Measurements from ENCODE around the gene RALGPS1.

The RALGPS1 gene

GRCh38 chr9:127102788-127103187 is 188.2 kb downstream of the RALGPS1 start:
- TF ChIP-seq CTCF (IDR thresholded peaks at IDR 0.05; ENCODE audit: poor library complexity, severe bottlenecking), result no peak
- no peaks in the 10 kb centered on the region for H3K27me3 ChIP-seq (ENCODE audit: insufficient read depth, poor library complexity, severe bottlenecking)

GRCh38 chr9:127104581-127105311 is 190.2 kb downstream of the RALGPS1 start:
- H3K4me3 ChIP-seq (ENCODE audit: severe bottlenecking), result no peak overlapping the region
- ATAC-seq (ENCODE audit: low read depth) (no peak), DNase-seq (ENCODE audit: low spot score) (no peak)
- H3K36me3 ChIP-seq (ENCODE audit: low read depth), result no peaks in the 10 kb centered on the region
- H3K4me1 ChIP-seq (ENCODE audit: insufficient read depth, poor library complexity, severe bottlenecking), result no peaks in the 10 kb centered on the region
- no peak overlapping the region for H3K27ac ChIP-seq (ENCODE audit: poor library complexity, severe bottlenecking)
- no peaks in the 10 kb centered on the region for H3K27me3 ChIP-seq (ENCODE audit: insufficient read depth, poor library complexity, severe bottlenecking)
- H3K9me3 ChIP-seq (ENCODE audit: severe bottlenecking), result no peaks in the 10 kb centered on the region
- TF ChIP-seq CTCF (IDR thresholded peaks at IDR 0.05; ENCODE audit: poor library complexity, severe bottlenecking), result no peak

More at GRCh38 chr9:127102788-127103187, 188.2 kb downstream of the RALGPS1 start:
- H3K36me3 ChIP-seq (ENCODE audit: low read depth), result no peaks in the 10 kb centered on the region
- DNase-seq (ENCODE audit: low spot score) (no peak), ATAC-seq (ENCODE audit: low read depth) (no peak)
- no peak overlapping the region for H3K4me3 ChIP-seq (ENCODE audit: severe bottlenecking)
- H3K9me3 ChIP-seq (ENCODE audit: severe bottlenecking), result no peaks in the 10 kb centered on the region
- no peaks in the 10 kb centered on the region for H3K4me1 ChIP-seq (ENCODE audit: insufficient read depth, poor library complexity, severe bottlenecking)
- no peak overlapping the region for H3K27ac ChIP-seq (ENCODE audit: poor library complexity, severe bottlenecking)

- Histone ChIP-seq H3K36me3 (ENCODE audit: low read depth) (no peaks in the 10 kb centered on the region), H3K4me3 (ENCODE audit: severe bottlenecking) (no peak overlapping the region), H3K27ac (ENCODE audit: poor library complexity, severe bottlenecking) (no peak overlapping the region), H3K4me1 (ENCODE audit: insufficient read depth, poor library complexity, severe bottlenecking) (no peaks in the 10 kb centered on the region), H3K9me3 (ENCODE audit: severe bottlenecking) (no peaks in the 10 kb centered on the region), H3K27me3 (ENCODE audit: insufficient read depth, poor library complexity, severe bottlenecking) (no peaks in the 10 kb centered on the region)
- no peak for TF ChIP-seq CTCF (IDR thresholded peaks at IDR 0.05; ENCODE audit: poor library complexity, severe bottlenecking)
- ATAC-seq (ENCODE audit: low read depth) (no peak), DNase-seq (ENCODE audit: low spot score) (no peak)
Measured at GRCh38 chr9:127105805-127106465, 191.4 kb downstream of the RALGPS1 start.

- Histone ChIP-seq H3K4me1 (ENCODE audit: insufficient read depth, poor library complexity, severe bottlenecking) (no peaks in the 10 kb centered on the region), H3K4me3 (ENCODE audit: severe bottlenecking) (no peak overlapping the region), H3K9me3 (ENCODE audit: severe bottlenecking) (no peaks in the 10 kb centered on the region), H3K36me3 (ENCODE audit: low read depth) (no peaks in the 10 kb centered on the region), H3K27ac (ENCODE audit: poor library complexity, severe bottlenecking) (no peak overlapping the region), H3K27me3 (ENCODE audit: insufficient read depth, poor library complexity, severe bottlenecking) (no peaks in the 10 kb centered on the region)
- no peak for TF ChIP-seq CTCF (IDR thresholded peaks at IDR 0.05; ENCODE audit: poor library complexity, severe bottlenecking)
- DNase-seq (ENCODE audit: low spot score), result no peak
- ATAC-seq (ENCODE audit: low read depth), result no peak
Measured at GRCh38 chr9:127106466-127106855, 191.9 kb downstream of the RALGPS1 start.
